GM12878 (cell line): ENCODE results near the gene ADAMTS17. TPM values are rescaled to one million over a fixed set of nuclear protein-coding genes. Genes with fewer than 3 reads are reported as not detected.

Experiments used
- ATAC-seq: fragments of 200-7000 bp; cut with Tn5 transposase; 3 replicates; pipeline ENCODE4 v1.9.1; 2020; ENCODE audit warnings: mild to moderate bottlenecking, moderate library complexity
- BruUV-seq: library from RNA; stranded (reverse); fragments of 400-500 nt; replicated peaks from 2 replicates; lab custom pipeline; 2021; lab: Mats Ljungman, UMichigan
- CTCF ChIA-PET: fragments of 300-600 bp; sonication (Branson Sonifier 250); formaldehyde crosslinking; extraction: SDS; loops from one replicate; lab custom pipeline; 2021; ENCODE audit warnings: inconsistent platforms; lab: Yijun Ruan, JAX
- POLR2A ChIA-PET: fragments of 350-600 bp; formaldehyde crosslinking; extraction: SDS; loops from one replicate; lab custom pipeline; 2021; ENCODE audit warnings: inconsistent platforms; lab: Charles Lee
- RAD21 ChIA-PET: fragments of 300-600 bp; sonication (Branson Sonifier 250); formaldehyde crosslinking; loops from one replicate; lab custom pipeline; 2023; ENCODE audit warnings: antibody characterized with exemption; ENCODE audit not compliant: unreplicated experiment; lab: Charles Lee
- SMC1A ChIA-PET: fragments of 300-600 bp; sonication (Branson Sonifier 250); formaldehyde crosslinking; loops from one replicate; lab custom pipeline; 2023; ENCODE audit not compliant: unreplicated experiment, uncharacterized antibody; lab: Charles Lee
- DNase-seq: peaks from one replicate; pipeline ENCODE4 v3.0.0-alpha.2; 2011; ENCODE audit warnings: low read depth, low spot score
- FAIRE-seq: peaks from 3 replicates; lab custom pipeline; 2011; peaks lifted over from hg19 to GRCh38; lab: Jason Lieb, UNC
- H2AFZ ChIP-seq: 2 replicates; pipeline ENCODE4 v1.6.0; 2011; ENCODE audit warnings: low read depth, low read length, control low read depth; ENCODE audit not compliant: control insufficient read depth
- H3K27ac ChIP-seq: 2 replicates; pipeline ENCODE4 v1.5.1; 2011; ENCODE audit warnings: control low read depth; ENCODE audit not compliant: control insufficient read depth, insufficient read depth
- H3K27me3 ChIP-seq, 2 experiments: replicated peaks in 1 of 2; 2 replicates each; pipeline versions ENCODE4 v1.6.0 to v1.6.1; 2011; ENCODE audit warnings: low read length in 1 of 2; ENCODE audit not compliant: control insufficient read depth in 2 of 2, insufficient read depth in 2 of 2
- H3K36me3 ChIP-seq, 2 experiments: 2 replicates each; pipeline ENCODE4 v1.5.1; 2011; ENCODE audit warnings: low read length in 1 of 2; ENCODE audit not compliant: control insufficient read depth in 2 of 2, insufficient read depth in 2 of 2
- H3K4me1 ChIP-seq: 2 replicates; pipeline ENCODE4 v1.6.1; 2011; ENCODE audit warnings: mild to moderate bottlenecking, low read length, moderate library complexity, mixed read lengths; ENCODE audit not compliant: control insufficient read depth, insufficient read depth
- H3K4me2 ChIP-seq: 2 replicates; pipeline ENCODE4 v1.6.0; 2011; ENCODE audit warnings: control low read depth; ENCODE audit not compliant: control insufficient read depth, insufficient read depth
- H3K4me3 ChIP-seq: fragments of 200-600 bp; sonication (generic); 2 replicates; pipeline ENCODE4 v1.5.1; 2016
- H3K79me2 ChIP-seq: 2 replicates; pipeline ENCODE4 v1.6.0; 2011; ENCODE audit warnings: low read length; ENCODE audit not compliant: control insufficient read depth, insufficient read depth
- H3K9ac ChIP-seq: 2 replicates; pipeline ENCODE4 v1.8.0; 2011; ENCODE audit warnings: low read length, control low read depth, mixed read lengths; ENCODE audit not compliant: control insufficient read depth, insufficient read depth
- H3K9me3 ChIP-seq: replicated peaks from 3 replicates; pipeline ENCODE4 v1.5.1; 2011; ENCODE audit warnings: mild to moderate bottlenecking, low read length; ENCODE audit not compliant: control insufficient read depth, insufficient read depth
- H4K20me1 ChIP-seq: 2 replicates; pipeline ENCODE4 v1.6.0; 2011; ENCODE audit not compliant: control insufficient read depth, insufficient read depth
- BCL11A ChIP-seq: IDR thresholded peaks from 2 replicates; pipeline ENCODE4 v1.6.1; 2011; ENCODE audit warnings: low read depth, low read length
- BHLHE40 ChIP-seq, 2 experiments: fragments of 450-650 bp in 1 of 2; IDR thresholded peaks; 2 replicates each; pipeline ENCODE4 v1.6.1; 2011 to 2017; ENCODE audit warnings: low read depth in 2 of 2, borderline replicate concordance in 1 of 2, improper control_type of control experiment in 1 of 2, low read length in 1 of 2, mild to moderate bottlenecking in 1 of 2
- CTCF ChIP-seq, 3 experiments: IDR thresholded peaks in 2 of 3; conservative IDR thresholded peaks in 1 of 3; 2 replicates each; pipeline ENCODE4 v1.5.1; 2011; ENCODE audit warnings: low read depth in 3 of 3, low read length in 3 of 3, mild to moderate bottlenecking in 3 of 3, control low read depth in 2 of 3, moderate library complexity in 2 of 3, inconsistent platforms in 1 of 3, mixed read lengths in 1 of 3; ENCODE audit not compliant: control insufficient read depth in 2 of 3, insufficient read depth in 1 of 3; ENCODE audit errors: extremely low read depth in 1 of 3
- FOS ChIP-seq: IDR thresholded peaks from 3 replicates; pipeline ENCODE4 v1.6.1; 2011; ENCODE audit warnings: borderline replicate concordance; ENCODE audit not compliant: insufficient read length; ENCODE audit errors: extremely low read depth
- FOXM1 ChIP-seq: IDR thresholded peaks from 2 replicates; pipeline ENCODE4 v1.6.1; 2012; ENCODE audit warnings: low read depth, mild to moderate bottlenecking, inconsistent platforms, low read length, moderate library complexity
- HCFC1 ChIP-seq: fragments of 150-350 bp; IDR thresholded peaks from 2 replicates; pipeline ENCODE4 v1.6.1; 2014; ENCODE audit warnings: low read length
- HDGF ChIP-seq: fragments of 450-650 bp; IDR thresholded peaks from 2 replicates; pipeline ENCODE4 v1.6.1; 2016; ENCODE audit warnings: antibody characterized with exemption
- IRF4 ChIP-seq: IDR thresholded peaks from 2 replicates; pipeline ENCODE4 v1.6.1; 2011; ENCODE audit warnings: low read depth, low read length
- KAT2A ChIP-seq: conservative IDR thresholded peaks from 2 replicates; pipeline ENCODE4 v1.6.1; 2011; ENCODE audit warnings: low read depth, low read length; ENCODE audit not compliant: control insufficient read depth
- KLF5 ChIP-seq: fragments of 450-650 bp; IDR thresholded peaks from 2 replicates; pipeline ENCODE4 v1.6.1; 2014; ENCODE audit warnings: mild to moderate bottlenecking; ENCODE audit not compliant: partially characterized antibody
- MYC ChIP-seq: IDR thresholded peaks from 2 replicates; pipeline ENCODE4 v1.6.1; 2011; ENCODE audit warnings: mild to moderate bottlenecking, low read length, moderate library complexity, inconsistent platforms; ENCODE audit not compliant: insufficient read depth, insufficient replicate concordance, insufficient read length, severe bottlenecking
- PML ChIP-seq: IDR thresholded peaks from 2 replicates; pipeline ENCODE4 v1.6.1; 2012; ENCODE audit warnings: low read length, inconsistent platforms
- POU2F2 ChIP-seq: IDR thresholded peaks from 3 replicates; pipeline ENCODE4 v1.6.1; 2011; ENCODE audit warnings: low read depth, mild to moderate bottlenecking, low read length, borderline replicate concordance
- RAD51 ChIP-seq: fragments of 450-650 bp; IDR thresholded peaks from 2 replicates; pipeline ENCODE4 v1.6.1; 2016; ENCODE audit warnings: moderate library complexity, mild to moderate bottlenecking, inconsistent platforms
- USF2 ChIP-seq: IDR thresholded peaks from 2 replicates; pipeline ENCODE4 v1.6.1; 2011; ENCODE audit warnings: low read depth, low read length, improper control_type of control experiment, borderline replicate concordance
- ZNF384 ChIP-seq: IDR thresholded peaks from 2 replicates; pipeline ENCODE4 v1.6.1; 2012; ENCODE audit warnings: low read depth, mild to moderate bottlenecking, low read length, improper control_type of control experiment, borderline replicate concordance
- WGBS: methylation state at CpG from one replicate; pipeline ENCODE4 v1.1.6; 2016; ENCODE audit warnings: low lambda C conversion rate; ENCODE audit not compliant: insufficient replicate concordance, insufficient coverage; ENCODE audit errors: missing lambda C conversion rate; 5-methylcytosine and 5-hydroxymethylcytosine counted together
- in situ Hi-C: fragments of 300-500 bp; cut with MboI; formaldehyde crosslinking; loops from 9 replicates; pipeline ENCODE4 v1.14.3; 2018; ENCODE audit warnings: mixed read lengths
- intact Hi-C: fragments of 100-400 bp; cut with micrococcal nuclease; formaldehyde crosslinking; loops from one replicate; pipeline ENCODE4 v1.14.2; 2022; ENCODE audit not compliant: unreplicated experiment
- polyA plus RNA-seq, 11 experiments: library from polyadenylated mRNA; depleted of rRNA in 4 of 11; unstranded in 6 of 11; stranded (reverse) in 5 of 11; fragments of >200 nt; fragmentation: Nextera tagmentation in 4 of 11; fragmentation: Illumina TruSeq in 1 of 11; extraction: Ambion mirVana in 4 of 11; extraction: Trizol in 1 of 11; gene quantifications; 1 replicate in 1 of 11; 2 replicates in 10 of 11; pipeline versions ENCODE4 v1.2.1 to v1.2.3, GENCODE V29; 2011 to 2016; ENCODE audit warnings: inconsistent platforms in 2 of 11, missing spikeins in 2 of 11, low read depth in 1 of 11
- total RNA-seq, 4 experiments: library from RNA; depleted of rRNA in 3 of 4; stranded (reverse); fragments of >200 nt in 3 of 4; fragmentation: Illumina TruSeq in 1 of 4; extraction: Trizol in 1 of 4; gene quantifications; 2 replicates each; pipeline versions ENCODE4 v1.2.1 to v1.2.3, GENCODE V29; 2013 to 2021
- TF ChIP-seq, protein P1 (sequence below): IDR thresholded peaks from 2 replicates; pipeline ENCODE4 v1.6.1; 2012; ENCODE audit warnings: mild to moderate bottlenecking, low read depth, low read length

ADAMTS17 gene
- total and polyA plus RNA-seq, 10 of the 15 experiments (the other 5 are each of a cell fraction or from before 2014, with no cell fraction given): 0.04 to 0.50 (median 0.10) TPM; not detected in 4

DNA sequence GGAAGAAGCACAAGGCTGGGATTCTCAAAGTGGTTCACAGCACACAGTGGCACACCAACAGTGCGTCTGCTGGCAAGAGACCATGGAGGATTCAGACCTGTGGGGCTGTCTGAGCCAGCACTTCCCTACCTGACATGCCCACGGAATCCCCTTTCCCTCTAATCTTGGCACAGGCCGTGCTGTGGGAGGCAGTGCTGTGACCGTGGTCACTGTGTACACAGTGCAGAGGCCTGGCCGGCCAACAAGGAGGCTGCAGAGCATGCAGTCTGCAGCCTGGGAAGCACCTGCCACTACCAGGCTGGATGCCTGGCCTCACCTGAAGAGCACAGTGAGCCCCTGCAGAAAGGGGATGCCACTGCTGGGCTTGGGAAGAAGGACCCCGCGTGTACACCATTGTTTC lies 307.6 kb downstream of the ADAMTS17 start (continued):
- no peak for TF ChIP-seq HDGF
- no peak for TF ChIP-seq MYC
- TF ChIP-seq, protein P1, sequence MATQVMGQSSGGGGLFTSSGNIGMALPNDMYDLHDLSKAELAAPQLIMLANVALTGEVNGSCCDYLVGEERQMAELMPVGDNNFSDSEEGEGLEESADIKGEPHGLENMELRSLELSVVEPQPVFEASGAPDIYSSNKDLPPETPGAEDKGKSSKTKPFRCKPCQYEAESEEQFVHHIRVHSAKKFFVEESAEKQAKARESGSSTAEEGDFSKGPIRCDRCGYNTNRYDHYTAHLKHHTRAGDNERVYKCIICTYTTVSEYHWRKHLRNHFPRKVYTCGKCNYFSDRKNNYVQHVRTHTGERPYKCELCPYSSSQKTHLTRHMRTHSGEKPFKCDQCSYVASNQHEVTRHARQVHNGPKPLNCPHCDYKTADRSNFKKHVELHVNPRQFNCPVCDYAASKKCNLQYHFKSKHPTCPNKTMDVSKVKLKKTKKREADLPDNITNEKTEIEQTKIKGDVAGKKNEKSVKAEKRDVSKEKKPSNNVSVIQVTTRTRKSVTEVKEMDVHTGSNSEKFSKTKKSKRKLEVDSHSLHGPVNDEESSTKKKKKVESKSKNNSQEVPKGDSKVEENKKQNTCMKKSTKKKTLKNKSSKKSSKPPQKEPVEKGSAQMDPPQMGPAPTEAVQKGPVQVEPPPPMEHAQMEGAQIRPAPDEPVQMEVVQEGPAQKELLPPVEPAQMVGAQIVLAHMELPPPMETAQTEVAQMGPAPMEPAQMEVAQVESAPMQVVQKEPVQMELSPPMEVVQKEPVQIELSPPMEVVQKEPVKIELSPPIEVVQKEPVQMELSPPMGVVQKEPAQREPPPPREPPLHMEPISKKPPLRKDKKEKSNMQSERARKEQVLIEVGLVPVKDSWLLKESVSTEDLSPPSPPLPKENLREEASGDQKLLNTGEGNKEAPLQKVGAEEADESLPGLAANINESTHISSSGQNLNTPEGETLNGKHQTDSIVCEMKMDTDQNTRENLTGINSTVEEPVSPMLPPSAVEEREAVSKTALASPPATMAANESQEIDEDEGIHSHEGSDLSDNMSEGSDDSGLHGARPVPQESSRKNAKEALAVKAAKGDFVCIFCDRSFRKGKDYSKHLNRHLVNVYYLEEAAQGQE: no peak

DNA sequence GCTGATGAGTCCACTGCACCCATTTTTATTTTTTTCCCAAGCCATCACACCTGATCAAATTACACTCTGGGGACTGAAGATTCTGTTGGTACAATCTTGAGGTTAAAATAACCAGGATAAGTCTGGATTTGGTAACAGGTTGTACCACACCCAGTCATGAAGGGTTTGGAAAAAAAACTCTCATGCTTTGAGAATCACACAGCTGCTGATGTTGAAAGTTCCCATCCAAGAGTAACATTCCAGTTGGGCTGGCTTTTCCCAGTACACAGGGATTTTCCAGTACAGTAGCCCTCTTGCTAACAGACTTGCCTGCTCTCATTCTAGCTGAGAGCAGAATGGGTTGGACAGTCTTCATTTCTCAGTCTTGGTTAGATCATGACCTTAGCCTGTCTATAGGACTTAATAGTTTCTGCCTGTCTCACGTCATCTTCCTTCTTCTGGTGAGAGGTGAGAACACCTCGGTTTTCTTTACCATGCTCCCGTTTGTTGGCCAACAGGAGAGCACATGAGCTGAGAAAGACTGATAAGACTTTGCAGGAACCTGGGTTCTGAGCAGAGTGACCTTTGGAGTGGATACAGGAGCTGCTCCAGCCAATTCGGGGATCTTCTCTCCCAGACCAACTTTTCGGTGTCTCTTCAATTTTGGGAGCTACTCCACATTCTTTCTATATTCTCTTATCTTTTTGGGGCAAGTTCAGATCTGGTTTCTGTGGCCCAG lies 308.5 kb downstream of the ADAMTS17 start:
- Histone ChIP-seq H3K4me1 (no peaks in the 10 kb centered on the region), H3K4me2 (no peak overlapping the region), H3K79me2 (no peaks in the 10 kb centered on the region), H4K20me1 (no peaks in the 10 kb centered on the region), H3K27ac (no peak overlapping the region), H3K9me3 (no peaks in the 10 kb centered on the region; the same call in 1 of the 3 replicates), H3K27me3 (no peaks in the 10 kb centered on the region), H3K4me3 (no peak overlapping the region), H2AFZ (no peak overlapping the region), H3K9ac (no peak overlapping the region), H3K36me3 (no peaks in the 10 kb centered on the region)
- DNase-seq (no peak), ATAC-seq (no peak), FAIRE-seq (no peak)
- WGBS: 5% methylated on average over 5 of the region's 5 CpGs
- ChIA-PET SMC1A (no interaction called here), CTCF (no interaction called here), POLR2A (no interaction called here), RAD21 (no interaction called here)
- intact Hi-C loops: no loop called here
- in situ Hi-C loops: no loop called here
- BruUV-seq: no TSS peak
- TF ChIP-seq FOXM1: no peak
- TF ChIP-seq HCFC1: no peak
- TF ChIP-seq BCL11A: no peak
- TF ChIP-seq USF2: no peak
- TF ChIP-seq KLF5: no peak
- no peak for TF ChIP-seq POU2F2
- no peak for TF ChIP-seq CTCF (IDR thresholded peaks at IDR 0.05 in 2 of 3, conservative IDR thresholded peaks at IDR 0.05 in 1 of 3; ENCODE audit: control insufficient read depth in 2 of 3, extremely low read depth in 1 of 3, insufficient read depth in 1 of 3, low read depth in 3 of 3, low read length in 3 of 3)
- no peak for TF ChIP-seq RAD51
- no peak for TF ChIP-seq PML
- TF ChIP-seq KAT2A: no peak
- TF ChIP-seq BHLHE40 (IDR thresholded peaks at IDR 0.05; ENCODE audit: borderline replicate concordance in 1 of 2, low read depth in 2 of 2, low read length in 1 of 2): no peak
- TF ChIP-seq IRF4: no peak
- TF ChIP-seq FOS: no peak
- no peak for TF ChIP-seq ZNF384
